NT2/D1 (cell line): ENCODE data around the gene KRT82.

Source experiments
- SUZ12 ChIP-seq: IDR thresholded peaks from 2 replicates; pipeline ENCODE4 v1.6.1; 2011; ENCODE audit not compliant: insufficient read length, insufficient read depth; ENCODE audit errors: extremely low read depth
- YY1 ChIP-seq: IDR thresholded peaks from 2 replicates; pipeline ENCODE4 v1.6.1; 2011; ENCODE audit not compliant: insufficient read length, insufficient read depth
- ZNF274 ChIP-seq: IDR thresholded peaks from 2 replicates; pipeline ENCODE4 v1.6.1; 2011; ENCODE audit warnings: mild to moderate bottlenecking, low read depth, low read length

DNA sequence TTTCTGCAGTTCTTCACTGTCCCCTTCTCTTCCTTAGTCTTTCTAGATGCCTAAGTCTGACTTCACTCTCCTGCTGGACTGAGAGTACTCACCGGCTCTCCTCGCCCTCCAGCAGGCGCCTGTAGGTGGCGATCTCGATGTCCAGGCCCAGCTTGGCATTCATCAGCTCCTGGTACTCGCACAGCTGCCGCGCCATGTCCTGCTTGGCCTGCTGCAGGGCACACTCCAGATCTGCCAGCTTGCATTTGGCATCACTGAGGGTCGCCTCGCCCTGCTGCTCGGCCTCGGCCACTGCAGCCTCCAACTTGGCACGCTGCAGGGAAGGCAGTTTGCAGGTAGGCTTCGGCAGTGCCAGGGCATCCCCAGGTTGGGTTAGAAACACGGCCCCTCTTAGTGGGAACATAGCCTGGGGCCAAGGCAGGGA is 25.9 kb downstream of the KRT82 start:
- TF ChIP-seq YY1 (no peak), SUZ12 (no peak), ZNF274 (no peak)
